Calu3 (cell line): ENCODE measurements around the gene PDLIM5. TPM values are rescaled to one million over a fixed set of nuclear protein-coding genes. Genes with fewer than 3 reads are reported as not detected.
"Not testable (repeated sequence)": the region's sequence is repeated elsewhere in the genome, so short reads cannot be mapped to it uniquely, and the experiment has no call there.

Source experiments
- BruUV-seq: library from RNA; stranded (reverse); fragments of 400-500 nt; replicated peaks from 2 replicates; lab custom pipeline; 2021; lab: Mats Ljungman, UMichigan
- CTCF ChIA-PET: fragments of 300-600 bp; sonication (Branson Sonifier 250); formaldehyde crosslinking; loops from one replicate; lab custom pipeline; 2022; ENCODE audit warnings: antibody characterized with exemption; lab: Charles Lee
- DNase-seq: peaks from one replicate; pipeline ENCODE4 v3.0.0; 2022
- H3K27ac Mint-ChIP-seq: one replicate; pipeline ENCODE4 v1.8.0; 2022; ENCODE audit warnings: mixed read lengths; ENCODE audit not compliant: unreplicated experiment
- H3K27me3 Mint-ChIP-seq: one replicate; pipeline ENCODE4 v1.8.0; 2022; ENCODE audit warnings: mixed read lengths; ENCODE audit not compliant: unreplicated experiment
- H3K36me3 Mint-ChIP-seq: one replicate; pipeline ENCODE4 v1.8.0; 2022; ENCODE audit warnings: mild to moderate bottlenecking, moderate library complexity, mixed read lengths; ENCODE audit not compliant: insufficient read depth, unreplicated experiment
- H3K4me1 Mint-ChIP-seq: one replicate; pipeline ENCODE4 v1.8.0; 2022; ENCODE audit warnings: mild to moderate bottlenecking, low read depth, mixed read lengths; ENCODE audit not compliant: unreplicated experiment
- H3K4me3 Mint-ChIP-seq: one replicate; pipeline ENCODE4 v1.8.0; 2022; ENCODE audit warnings: mild to moderate bottlenecking, low read depth, moderate library complexity, mixed read lengths; ENCODE audit not compliant: unreplicated experiment
- H3K9me3 Mint-ChIP-seq: one replicate; pipeline ENCODE4 v1.8.0; 2022; ENCODE audit warnings: low read depth, mixed read lengths; ENCODE audit not compliant: unreplicated experiment
- intact Hi-C: fragments of 100-400 bp; cut with micrococcal nuclease; formaldehyde crosslinking; loops from one replicate; pipeline ENCODE4 v1.10.0; 2022; ENCODE audit not compliant: unreplicated experiment
- total RNA-seq: library from RNA; stranded (reverse); gene quantifications from 2 replicates; pipeline ENCODE4 v1.2.3, GENCODE V29; 2022
- TF ChIP-seq, protein P1 (sequence below): fragments of 200-600 bp; IDR thresholded peaks from one replicate; pipeline ENCODE4 v1.8.0; 2022; ENCODE audit warnings: antibody characterized with exemption; ENCODE audit not compliant: unreplicated experiment

The PDLIM5 gene
- total RNA-seq, 1 experiment from 2014 or later, result 122 TPM

DNA sequence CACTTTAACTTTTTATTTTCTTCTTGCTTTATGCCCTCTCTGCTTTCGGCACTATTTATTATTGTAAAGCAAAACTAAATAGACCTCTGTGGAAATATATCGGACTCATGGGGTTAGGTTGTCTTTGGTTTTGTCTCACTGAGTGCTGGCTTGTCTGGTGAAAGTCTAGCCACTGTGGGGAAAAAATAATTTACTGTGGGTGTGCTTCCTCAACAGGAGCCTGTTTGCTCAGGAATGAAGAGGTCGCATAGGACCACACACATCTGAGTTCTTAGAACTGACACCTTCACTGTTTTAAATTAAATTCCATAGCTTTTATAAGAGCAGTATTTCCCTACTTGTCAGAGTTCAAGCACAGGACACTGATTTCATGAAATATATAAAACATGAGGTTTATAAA, 203.0 kb downstream of the PDLIM5 start:
- CTCF ChIA-PET, result no interaction called here
- no TSS peak for BruUV-seq
- DNase-seq, result no peak
- H3K4me3 Mint-ChIP-seq, result no peak overlapping the region
- H3K4me1 Mint-ChIP-seq, result peaks cover 15% of the 10 kb centered on the region
- peaks cover 17% of the 10 kb centered on the region for H3K36me3 Mint-ChIP-seq
- no peaks in the 10 kb centered on the region for H3K9me3 Mint-ChIP-seq
- H3K27ac Mint-ChIP-seq, result no peak overlapping the region
- TF ChIP-seq, protein P1, sequence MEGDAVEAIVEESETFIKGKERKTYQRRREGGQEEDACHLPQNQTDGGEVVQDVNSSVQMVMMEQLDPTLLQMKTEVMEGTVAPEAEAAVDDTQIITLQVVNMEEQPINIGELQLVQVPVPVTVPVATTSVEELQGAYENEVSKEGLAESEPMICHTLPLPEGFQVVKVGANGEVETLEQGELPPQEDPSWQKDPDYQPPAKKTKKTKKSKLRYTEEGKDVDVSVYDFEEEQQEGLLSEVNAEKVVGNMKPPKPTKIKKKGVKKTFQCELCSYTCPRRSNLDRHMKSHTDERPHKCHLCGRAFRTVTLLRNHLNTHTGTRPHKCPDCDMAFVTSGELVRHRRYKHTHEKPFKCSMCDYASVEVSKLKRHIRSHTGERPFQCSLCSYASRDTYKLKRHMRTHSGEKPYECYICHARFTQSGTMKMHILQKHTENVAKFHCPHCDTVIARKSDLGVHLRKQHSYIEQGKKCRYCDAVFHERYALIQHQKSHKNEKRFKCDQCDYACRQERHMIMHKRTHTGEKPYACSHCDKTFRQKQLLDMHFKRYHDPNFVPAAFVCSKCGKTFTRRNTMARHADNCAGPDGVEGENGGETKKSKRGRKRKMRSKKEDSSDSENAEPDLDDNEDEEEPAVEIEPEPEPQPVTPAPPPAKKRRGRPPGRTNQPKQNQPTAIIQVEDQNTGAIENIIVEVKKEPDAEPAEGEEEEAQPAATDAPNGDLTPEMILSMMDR, result no peak
- intact Hi-C loops, result no loop called here
- H3K27me3 Mint-ChIP-seq, result no peaks in the 10 kb centered on the region

DNA sequence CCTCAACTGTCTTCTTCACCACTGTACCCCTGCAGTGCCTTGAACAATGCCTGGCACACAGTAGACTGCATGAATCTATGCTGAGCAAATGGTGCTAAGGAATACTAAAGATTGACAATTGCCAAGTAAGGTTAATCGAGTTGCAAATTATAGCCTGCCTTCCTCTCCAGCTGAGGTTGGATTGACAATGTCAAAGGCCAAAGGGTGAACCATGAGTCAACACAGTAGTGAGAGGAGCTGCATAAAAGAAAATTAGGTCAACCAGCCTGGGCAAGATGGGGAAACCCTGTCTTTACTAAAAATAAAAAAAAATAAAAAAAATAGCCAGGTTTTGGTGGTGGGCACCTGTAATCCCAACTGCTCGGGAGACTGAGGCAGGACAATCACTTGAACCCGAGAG, 208.9 kb downstream of the PDLIM5 start:
- Mint-ChIP-seq H3K9me3 (no peaks in the 10 kb centered on the region), H3K36me3 (peaks cover 21% of the 10 kb centered on the region), H3K4me1 (no peaks in the 10 kb centered on the region), H3K27ac (no peak overlapping the region), H3K4me3 (no peak overlapping the region), H3K27me3 (no peaks in the 10 kb centered on the region)
- CTCF ChIA-PET, result no interaction called here
- DNase-seq, result no peak
- TF ChIP-seq, protein P1, result no peak
- intact Hi-C loops, result no loop called here
- no TSS peak for BruUV-seq

DNA sequence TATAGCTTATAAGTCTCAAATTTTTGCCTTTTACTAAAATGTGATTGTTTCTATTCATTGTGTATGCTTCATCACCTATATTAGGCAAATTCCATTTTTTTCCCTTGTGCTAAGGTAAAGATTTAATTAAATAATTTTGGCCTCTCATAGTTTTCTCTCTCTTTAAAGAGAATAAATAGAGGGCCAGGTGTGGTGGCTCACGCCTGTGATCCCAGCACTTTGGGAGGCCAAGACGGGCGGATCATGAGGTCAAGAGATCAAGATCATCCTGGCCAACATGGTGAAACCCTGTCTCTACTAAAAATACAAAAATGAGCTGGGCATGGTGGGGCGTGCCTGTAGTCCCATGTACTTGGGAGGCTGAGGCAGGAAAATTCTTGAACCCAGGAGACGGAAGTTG, 213.3 kb downstream of the PDLIM5 start:
- Mint-ChIP-seq H3K27ac (peak overlapping the region; percentile 68), H3K36me3 (peaks cover 19% of the 10 kb centered on the region)
- H3K4me3 Mint-ChIP-seq, H3K27me3 Mint-ChIP-seq, intact Hi-C loops, DNase-seq, H3K4me1 Mint-ChIP-seq, CTCF ChIA-PET, H3K9me3 Mint-ChIP-seq, BruUV-seq: not testable (repeated sequence)

DNA sequence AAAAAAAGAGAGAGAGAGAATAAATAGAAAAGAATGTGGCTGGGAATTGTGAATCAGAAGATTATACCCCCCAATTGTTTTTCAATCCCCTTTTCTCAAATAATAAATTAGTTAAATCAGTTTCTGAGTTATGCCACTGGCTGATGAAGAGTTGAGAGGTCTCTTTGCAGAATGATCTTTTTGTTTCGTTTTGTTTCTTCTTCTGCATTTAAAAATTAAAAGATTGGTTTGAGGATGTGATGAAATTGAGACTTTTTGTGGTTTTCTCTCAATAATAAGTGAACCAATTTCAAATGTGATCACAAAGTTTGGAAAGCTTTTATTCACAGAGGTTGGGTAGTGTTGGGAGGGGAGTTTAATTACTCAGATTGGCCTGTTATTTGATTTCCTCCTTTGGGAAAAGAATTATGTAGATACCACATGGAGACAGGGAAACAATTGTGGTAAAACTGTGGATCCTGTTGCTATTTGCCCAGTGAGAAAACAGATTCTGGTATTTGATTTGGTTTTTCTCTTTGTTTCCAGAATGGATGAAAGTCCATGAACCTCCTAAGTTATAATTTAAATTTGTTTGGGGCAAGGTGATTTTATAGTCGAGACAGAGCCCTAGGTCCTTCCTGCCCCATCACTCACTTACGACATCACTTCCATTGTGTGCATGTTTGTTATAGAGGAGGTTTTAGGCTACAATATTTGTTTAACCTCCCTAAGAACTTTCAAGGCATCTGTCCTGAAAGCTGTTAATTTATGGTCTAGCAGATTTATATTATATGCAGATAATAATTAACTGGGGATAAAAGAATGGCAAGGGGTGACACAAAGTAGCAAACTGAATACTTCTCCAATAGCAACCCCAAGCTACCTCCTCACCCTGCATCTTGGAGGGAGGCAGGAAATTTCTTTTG, 214.0 kb downstream of the PDLIM5 start:
- DNase-seq, result peak; percentile 26
- CTCF ChIA-PET, result no interaction called here

More for the DNA sequence above, 214.0 kb downstream of the PDLIM5 start:
- intact Hi-C loops, result loop anchor here (2.0 kb wide), 1 partner anchor 57 kb away; no protein-coding TSS in a partner anchor
- Mint-ChIP-seq H3K9me3 (no peaks in the 10 kb centered on the region), H3K27ac (peak overlapping the region; percentile 68), H3K27me3 (no peaks in the 10 kb centered on the region), H3K4me1 (peaks cover 12% of the 10 kb centered on the region), H3K36me3 (peaks cover 23% of the 10 kb centered on the region), H3K4me3 (no peak overlapping the region)
- no TSS peak for BruUV-seq
- TF ChIP-seq, protein P1, result no peak
